ENCODE results near the gene FCGR3A.
"Not testable (repeated sequence)": the region's sequence is repeated elsewhere in the genome, so short reads cannot be mapped to it uniquely, and the experiment has no call there.

The FCGR3A gene

GRCh38 chr1:161538925-161539479 lies 10.6 kb downstream of the FCGR3A start:
- peak overlapping the region; percentile 55 for H3K4me3 ChIP-seq (replicated peaks; ENCODE audit: low read depth, low read length)
- DNase-seq (ENCODE audit: extremely low read depth, low read depth) = not testable (repeated sequence)

GRCh38 chr1:161537068-161537669 lies 12.4 kb downstream of the FCGR3A start:
- not testable (repeated sequence) for H3K4me3 ChIP-seq (replicated peaks; ENCODE audit: low read depth, low read length); DNase-seq (ENCODE audit: extremely low read depth, low read depth)

GRCh38 chr1:161532644-161533567 lies 16.7 kb downstream of the FCGR3A start:
- DNase-seq (ENCODE audit: extremely low read depth, low read depth) = not testable (repeated sequence)
- peak overlapping the region; percentile 21 for H3K4me3 ChIP-seq (replicated peaks; ENCODE audit: low read depth, low read length)

GRCh38 chr1:161531986-161532643 lies 17.5 kb downstream of the FCGR3A start:
- no peak overlapping the region for H3K4me3 ChIP-seq (replicated peaks; ENCODE audit: low read depth, low read length)
- DNase-seq (ENCODE audit: extremely low read depth, low read depth) = no peak
- TF ChIP-seq CTCF (IDR thresholded peaks at IDR 0.05; ENCODE audit: low read depth, low read length, missing control alignments) = no peak

- DNase-seq (ENCODE audit: extremely low read depth, low read depth) = peak; percentile 90
These were observed 18.7 kb downstream of the FCGR3A start for GRCh38 chr1:161530671-161531641.

GRCh38 chr1:161530158-161530557 lies 19.5 kb downstream of the FCGR3A start:
- not testable (repeated sequence) for DNase-seq (ENCODE audit: extremely low read depth, low read depth)
- H3K4me3 ChIP-seq (replicated peaks; ENCODE audit: low read depth, low read length) = peak overlapping the region; percentile 57

More at GRCh38 chr1:161530671-161531641, 18.7 kb downstream of the FCGR3A start:
- H3K4me3 ChIP-seq (replicated peaks; ENCODE audit: low read depth, low read length) = peak overlapping the region; percentile 57

GRCh38 chr1:161529463-161530104 lies 20.0 kb downstream of the FCGR3A start:
- peak overlapping the region; percentile 57 for H3K4me3 ChIP-seq (replicated peaks; ENCODE audit: low read depth, low read length)
- not testable (repeated sequence) for DNase-seq (ENCODE audit: extremely low read depth, low read depth)

- DNase-seq (ENCODE audit: extremely low read depth, low read depth) = not testable (repeated sequence)
These were observed 21.1 kb downstream of the FCGR3A start for GRCh38 chr1:161528550-161528949.

GRCh38 chr1:161525918-161526317 lies 23.7 kb downstream of the FCGR3A start:
- not testable (repeated sequence) for H3K4me3 ChIP-seq (replicated peaks; ENCODE audit: low read depth, low read length); DNase-seq (ENCODE audit: extremely low read depth, low read depth)

More at GRCh38 chr1:161528550-161528949, 21.1 kb downstream of the FCGR3A start:
- not testable (repeated sequence) for H3K4me3 ChIP-seq (replicated peaks; ENCODE audit: low read depth, low read length)

GRCh38 chr1:161525321-161525720 lies 24.3 kb downstream of the FCGR3A start:
- DNase-seq (ENCODE audit: extremely low read depth, low read depth) = not testable (repeated sequence)
- peak overlapping the region; percentile 58 for H3K4me3 ChIP-seq (replicated peaks; ENCODE audit: low read depth, low read length)

GRCh38 chr1:161524742-161525291 lies 24.8 kb downstream of the FCGR3A start:
- not testable (repeated sequence) for DNase-seq (ENCODE audit: extremely low read depth, low read depth)
- H3K4me3 ChIP-seq (replicated peaks; ENCODE audit: low read depth, low read length) = peak overlapping the region; percentile 58

GRCh38 chr1:161523817-161524741 lies 25.5 kb downstream of the FCGR3A start, which contains the start of gene HSPA6:
TSS of gene HSPA6 (plus strand) at chr1:161524540. CDS start at chr1:161524659, 119 bp downstream.
- DNase-seq (ENCODE audit: extremely low read depth, low read depth) = peak; percentile 58
- peak within 1 kb of the TSS; percentile 58 for H3K4me3 ChIP-seq (replicated peaks; ENCODE audit: low read depth, low read length)

GRCh38 chr1:161523041-161523816 lies 26.4 kb downstream of the FCGR3A start:
- DNase-seq (ENCODE audit: extremely low read depth, low read depth); H3K4me3 ChIP-seq (replicated peaks; ENCODE audit: low read depth, low read length): not testable (repeated sequence)
